ENCODE results near the gene PRKACA.

DNA sequence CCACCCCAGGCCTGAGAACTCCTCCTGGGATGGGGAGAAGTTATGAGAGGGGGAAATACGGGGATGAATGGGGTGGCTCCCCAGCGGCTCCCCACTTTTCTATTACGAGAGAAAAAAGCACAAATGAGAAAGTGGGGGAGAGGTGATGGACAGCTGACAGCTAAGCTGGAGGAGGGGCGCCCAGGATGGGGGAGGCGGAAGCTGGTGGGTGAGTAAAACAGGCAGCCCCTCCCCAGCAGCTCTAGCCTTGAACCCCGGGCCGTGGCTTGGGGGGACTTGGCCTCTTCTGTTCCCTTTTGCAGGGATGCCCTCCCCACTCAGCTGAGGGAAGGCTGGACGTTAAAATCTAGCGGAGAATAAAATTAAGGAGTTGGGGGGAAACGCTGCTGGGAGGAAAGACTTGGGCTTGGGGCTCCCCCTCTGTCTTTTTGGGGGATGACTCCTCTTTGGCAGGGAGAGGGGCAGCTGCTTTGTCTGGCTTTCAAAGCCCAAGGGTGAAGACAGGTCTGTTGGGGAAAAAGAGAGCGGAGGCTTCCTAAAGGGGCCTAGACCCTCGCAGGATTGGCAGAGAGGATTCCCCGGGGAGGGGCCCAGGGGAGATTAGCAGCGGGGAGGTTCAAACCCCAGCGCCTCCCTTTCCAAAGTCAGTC, 25.6 kb downstream of the PRKACA start:
- TF ChIP-seq, protein P1, sequence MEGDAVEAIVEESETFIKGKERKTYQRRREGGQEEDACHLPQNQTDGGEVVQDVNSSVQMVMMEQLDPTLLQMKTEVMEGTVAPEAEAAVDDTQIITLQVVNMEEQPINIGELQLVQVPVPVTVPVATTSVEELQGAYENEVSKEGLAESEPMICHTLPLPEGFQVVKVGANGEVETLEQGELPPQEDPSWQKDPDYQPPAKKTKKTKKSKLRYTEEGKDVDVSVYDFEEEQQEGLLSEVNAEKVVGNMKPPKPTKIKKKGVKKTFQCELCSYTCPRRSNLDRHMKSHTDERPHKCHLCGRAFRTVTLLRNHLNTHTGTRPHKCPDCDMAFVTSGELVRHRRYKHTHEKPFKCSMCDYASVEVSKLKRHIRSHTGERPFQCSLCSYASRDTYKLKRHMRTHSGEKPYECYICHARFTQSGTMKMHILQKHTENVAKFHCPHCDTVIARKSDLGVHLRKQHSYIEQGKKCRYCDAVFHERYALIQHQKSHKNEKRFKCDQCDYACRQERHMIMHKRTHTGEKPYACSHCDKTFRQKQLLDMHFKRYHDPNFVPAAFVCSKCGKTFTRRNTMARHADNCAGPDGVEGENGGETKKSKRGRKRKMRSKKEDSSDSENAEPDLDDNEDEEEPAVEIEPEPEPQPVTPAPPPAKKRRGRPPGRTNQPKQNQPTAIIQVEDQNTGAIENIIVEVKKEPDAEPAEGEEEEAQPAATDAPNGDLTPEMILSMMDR (conservative IDR thresholded peaks at IDR 0.05; ENCODE audit: low read depth, low read length) = no peak
- TF ChIP-seq EZH2 (IDR thresholded peaks at IDR 0.05; ENCODE audit: borderline replicate concordance, low read depth, low read length, poor library complexity, severe bottlenecking) = no peak

All from A673 (cell line).